ENCODE measurements around the gene TOM1L2. TPM values are rescaled to one million over a fixed set of nuclear protein-coding genes. Genes with fewer than 3 reads are reported as not detected.

TOM1L2 gene
- total RNA-seq, 2 donors from 2014 or later: 55.2 to 60.8 TPM

- DNase-seq (ENCODE audit: low spot score): no peak
- intact Hi-C loops (cut with DNase I): loop anchor here in 1 of 2 donors (10.0 kb wide), 1 partner anchor 144 kb away; the partner anchor contains the start of genes ATPAF2 and GID4
These were observed 81.1 kb downstream of the TOM1L2 start for GRCh38 chr17:17890773-17891759.

- intact Hi-C loops (cut with DNase I): loop anchor here in 1 of 2 donors (10.0 kb wide), 1 partner anchor 145 kb away; the partner anchor contains the start of genes ATPAF2 and GID4
- no peak for DNase-seq (ENCODE audit: low spot score)
These were observed 82.3 kb downstream of the TOM1L2 start for GRCh38 chr17:17889922-17890321.

GRCh38 chr17:17888821-17889220 lies 83.4 kb downstream of the TOM1L2 start:
- intact Hi-C loops (cut with DNase I): no loop called here

GRCh38 chr17:17888371-17888770 lies 83.8 kb downstream of the TOM1L2 start:
- intact Hi-C loops (cut with DNase I): no loop called here
- no peak for DNase-seq (ENCODE audit: low spot score)

More at GRCh38 chr17:17888821-17889220, 83.4 kb downstream of the TOM1L2 start:
- DNase-seq (ENCODE audit: low spot score): no peak

- no peak for DNase-seq (ENCODE audit: low spot score)
- intact Hi-C loops (cut with DNase I): no loop called here
These were observed 84.4 kb downstream of the TOM1L2 start for GRCh38 chr17:17887752-17888304.

GRCh38 chr17:17886726-17887125 lies 85.5 kb downstream of the TOM1L2 start:
- intact Hi-C loops (cut with DNase I): no loop called here
- no peak for DNase-seq (ENCODE audit: low spot score)

GRCh38 chr17:17886226-17886625 lies 86.0 kb downstream of the TOM1L2 start:
- intact Hi-C loops (cut with DNase I): no loop called here
- no peak for DNase-seq (ENCODE audit: low spot score)

GRCh38 chr17:17884391-17885357 lies 87.5 kb downstream of the TOM1L2 start:
- DNase-seq (ENCODE audit: low spot score): no peak
- intact Hi-C loops (cut with DNase I): no loop called here

- DNase-seq (ENCODE audit: low spot score): no peak
- intact Hi-C loops (cut with DNase I): no loop called here
These were observed 88.4 kb downstream of the TOM1L2 start for GRCh38 chr17:17883801-17884200.

- intact Hi-C loops (cut with DNase I): no loop called here
- no peak for DNase-seq (ENCODE audit: low spot score)
These were observed 90.1 kb downstream of the TOM1L2 start for GRCh38 chr17:17882082-17882581.

GRCh38 chr17:17880577-17881196 lies 91.5 kb downstream of the TOM1L2 start:
- DNase-seq (ENCODE audit: low spot score): no peak
- intact Hi-C loops (cut with DNase I): no loop called here

- intact Hi-C loops (cut with DNase I): loop anchor here in 1 of 2 donors (10.0 kb wide), 1 partner anchor 157 kb away; the partner anchor contains the start of genes ATPAF2 and GID4
- peak; percentile 95 for DNase-seq (ENCODE audit: low spot score)
These were observed 94.5 kb downstream of the TOM1L2 start for GRCh38 chr17:17877529-17878358.

- DNase-seq (ENCODE audit: low spot score): peak; percentile 87
- intact Hi-C loops (cut with DNase I): loop anchor here in 1 of 2 donors (10.0 kb wide), 1 partner anchor 158 kb away; the partner anchor contains the start of genes ATPAF2 and GID4
These were observed 95.2 kb downstream of the TOM1L2 start for GRCh38 chr17:17876959-17877528.

- intact Hi-C loops (cut with DNase I): loop anchor here in 1 of 2 donors (10.0 kb wide), 1 partner anchor 160 kb away; the partner anchor contains the start of genes ATPAF2 and GID4
These were observed 97.7 kb downstream of the TOM1L2 start for GRCh38 chr17:17874478-17874877.

GRCh38 chr17:17873450-17873991 lies 98.7 kb downstream of the TOM1L2 start:
- intact Hi-C loops (cut with DNase I): loop anchor here in 1 of 2 donors (10.0 kb wide), 1 partner anchor 161 kb away; the partner anchor contains the start of genes ATPAF2 and GID4
- DNase-seq (ENCODE audit: low spot score): no peak

More at GRCh38 chr17:17874478-17874877, 97.7 kb downstream of the TOM1L2 start:
- DNase-seq (ENCODE audit: low spot score): no peak

GRCh38 chr17:17872547-17873345 lies 99.5 kb downstream of the TOM1L2 start:
- intact Hi-C loops (cut with DNase I): loop anchor here in 1 of 2 donors (10.0 kb wide), 1 partner anchor 162 kb away; the partner anchor contains the start of genes ATPAF2 and GID4
- no peak for DNase-seq (ENCODE audit: low spot score)

Measured in posterior vena cava (tissue), 2 donors.